ENCODE results near the gene HRH2.
"Not testable (repeated sequence)": the region's sequence is repeated elsewhere in the genome, so short reads cannot be mapped to it uniquely, and the experiment has no call there.

HRH2 gene

GRCh38 chr5:175649967-175650366 is 7.9 kb upstream of the HRH2 start:
- no peak for DNase-seq

GRCh38 chr5:175650430-175651205 is 7.3 kb upstream of the HRH2 start:
- DNase-seq, result not testable (repeated sequence)

- peak; percentile 69 to 77 for DNase-seq
These were observed 4.9 kb upstream of the HRH2 start for GRCh38 chr5:175652741-175653663.

GRCh38 chr5:175653763-175654162 is 4.1 kb upstream of the HRH2 start:
- DNase-seq, result no peak

- DNase-seq, result no peak
These were observed 3.5 kb upstream of the HRH2 start for GRCh38 chr5:175654339-175654738.

- DNase-seq, result no peak
These were observed 3.1 kb upstream of the HRH2 start for GRCh38 chr5:175654807-175655206.

GRCh38 chr5:175655411-175655810 is 2.5 kb upstream of the HRH2 start:
- no peak for DNase-seq

GRCh38 chr5:175656966-175657365 is 905 bp upstream of the HRH2 start:
- no peak for DNase-seq

GRCh38 chr5:175658299-175659145 is 651 bp downstream of the HRH2 start:
- DNase-seq, result peak in 1 of 2 donors; percentile 27

GRCh38 chr5:175659546-175660253 is 1.8 kb downstream of the HRH2 start:
- DNase-seq, result no peak

GRCh38 chr5:175663186-175664184 is 5.6 kb downstream of the HRH2 start:
- DNase-seq, result no peak

GRCh38 chr5:175664723-175665122 is 6.9 kb downstream of the HRH2 start:
- no peak for DNase-seq

- no peak for DNase-seq
These were observed 8.3 kb downstream of the HRH2 start for GRCh38 chr5:175666216-175666615.

GRCh38 chr5:175668006-175668405 is 10.1 kb downstream of the HRH2 start:
- DNase-seq, result no peak

GRCh38 chr5:175670372-175670771 is 12.5 kb downstream of the HRH2 start:
- DNase-seq, result no peak

GRCh38 chr5:175671013-175671412 is 13.1 kb downstream of the HRH2 start:
- peak in 1 of 2 donors; percentile 39 for DNase-seq

- DNase-seq, result no peak
These were observed 15.2 kb downstream of the HRH2 start for GRCh38 chr5:175672976-175673648.

GRCh38 chr5:175674731-175675346 is 17.0 kb downstream of the HRH2 start:
- no peak for DNase-seq

GRCh38 chr5:175675873-175676272 is 18.0 kb downstream of the HRH2 start:
- no peak for DNase-seq

GRCh38 chr5:175677571-175677970 is 19.7 kb downstream of the HRH2 start:
- DNase-seq, result no peak
